ENCODE data around the gene DTNBP1.

DTNBP1 gene

GRCh38 chr6:15598273-15598798 lies 64.5 kb downstream of the DTNBP1 start:
- Histone ChIP-seq H3K9ac (ENCODE audit: low read depth, low read length) (no peak overlapping the region), H3K36me3 (ENCODE audit: control insufficient read depth, insufficient read depth, low read length) (no peaks in the 10 kb centered on the region), H3K9me3 (ENCODE audit: control insufficient read depth, insufficient read depth, low read length) (no peaks in the 10 kb centered on the region), H3K4me1 (ENCODE audit: control insufficient read depth, insufficient read depth, low read length) (no peaks in the 10 kb centered on the region), H3K4me3 (ENCODE audit: low read depth, low read length) (no peak overlapping the region), H3K27me3 (ENCODE audit: control insufficient read depth, insufficient read depth, low read length) (no peaks in the 10 kb centered on the region)

GRCh38 chr6:15596186-15596896 lies 66.5 kb downstream of the DTNBP1 start:
- H3K9ac ChIP-seq (ENCODE audit: low read depth, low read length) = no peak overlapping the region
- no peaks in the 10 kb centered on the region for H3K27me3 ChIP-seq (ENCODE audit: control insufficient read depth, insufficient read depth, low read length)
- H3K36me3 ChIP-seq (ENCODE audit: control insufficient read depth, insufficient read depth, low read length) = no peaks in the 10 kb centered on the region
- H3K4me1 ChIP-seq (ENCODE audit: control insufficient read depth, insufficient read depth, low read length) = no peaks in the 10 kb centered on the region
- H3K9me3 ChIP-seq (ENCODE audit: control insufficient read depth, insufficient read depth, low read length) = no peaks in the 10 kb centered on the region
- H3K4me3 ChIP-seq (ENCODE audit: low read depth, low read length) = no peak overlapping the region

- Histone ChIP-seq H3K27me3 (ENCODE audit: control insufficient read depth, insufficient read depth, low read length) (no peaks in the 10 kb centered on the region), H3K36me3 (ENCODE audit: control insufficient read depth, insufficient read depth, low read length) (no peaks in the 10 kb centered on the region), H3K4me3 (ENCODE audit: low read depth, low read length) (no peak overlapping the region), H3K9me3 (ENCODE audit: control insufficient read depth, insufficient read depth, low read length) (no peaks in the 10 kb centered on the region), H3K9ac (ENCODE audit: low read depth, low read length) (no peak overlapping the region), H3K4me1 (ENCODE audit: control insufficient read depth, insufficient read depth, low read length) (no peaks in the 10 kb centered on the region)
Measured at GRCh38 chr6:15595461-15596173, 67.2 kb downstream of the DTNBP1 start.

- Histone ChIP-seq H3K4me3 (ENCODE audit: low read depth, low read length) (no peak overlapping the region), H3K9ac (ENCODE audit: low read depth, low read length) (no peak overlapping the region), H3K9me3 (ENCODE audit: control insufficient read depth, insufficient read depth, low read length) (no peaks in the 10 kb centered on the region), H3K4me1 (ENCODE audit: control insufficient read depth, insufficient read depth, low read length) (no peaks in the 10 kb centered on the region), H3K27me3 (ENCODE audit: control insufficient read depth, insufficient read depth, low read length) (no peaks in the 10 kb centered on the region), H3K36me3 (ENCODE audit: control insufficient read depth, insufficient read depth, low read length) (no peaks in the 10 kb centered on the region)
Measured at GRCh38 chr6:15594512-15595259, 68.1 kb downstream of the DTNBP1 start.

GRCh38 chr6:15593798-15594197 lies 69.0 kb downstream of the DTNBP1 start:
- Histone ChIP-seq H3K9ac (ENCODE audit: low read depth, low read length) (no peak overlapping the region), H3K27me3 (ENCODE audit: control insufficient read depth, insufficient read depth, low read length) (no peaks in the 10 kb centered on the region), H3K36me3 (ENCODE audit: control insufficient read depth, insufficient read depth, low read length) (no peaks in the 10 kb centered on the region), H3K4me3 (ENCODE audit: low read depth, low read length) (no peak overlapping the region), H3K9me3 (ENCODE audit: control insufficient read depth, insufficient read depth, low read length) (no peaks in the 10 kb centered on the region), H3K4me1 (ENCODE audit: control insufficient read depth, insufficient read depth, low read length) (no peaks in the 10 kb centered on the region)

- H3K9me3 ChIP-seq (ENCODE audit: control insufficient read depth, insufficient read depth, low read length) = no peaks in the 10 kb centered on the region
- no peaks in the 10 kb centered on the region for H3K36me3 ChIP-seq (ENCODE audit: control insufficient read depth, insufficient read depth, low read length)
- H3K27me3 ChIP-seq (ENCODE audit: control insufficient read depth, insufficient read depth, low read length) = no peaks in the 10 kb centered on the region
- H3K4me3 ChIP-seq (ENCODE audit: low read depth, low read length) = no peak overlapping the region
- H3K4me1 ChIP-seq (ENCODE audit: control insufficient read depth, insufficient read depth, low read length) = no peaks in the 10 kb centered on the region
- H3K9ac ChIP-seq (ENCODE audit: low read depth, low read length) = no peak overlapping the region
Measured at GRCh38 chr6:15592610-15593009, 70.2 kb downstream of the DTNBP1 start.

- Histone ChIP-seq H3K27me3 (ENCODE audit: control insufficient read depth, insufficient read depth, low read length) (no peaks in the 10 kb centered on the region), H3K9ac (ENCODE audit: low read depth, low read length) (no peak overlapping the region), H3K9me3 (ENCODE audit: control insufficient read depth, insufficient read depth, low read length) (no peaks in the 10 kb centered on the region), H3K4me3 (ENCODE audit: low read depth, low read length) (no peak overlapping the region), H3K36me3 (ENCODE audit: control insufficient read depth, insufficient read depth, low read length) (no peaks in the 10 kb centered on the region), H3K4me1 (ENCODE audit: control insufficient read depth, insufficient read depth, low read length) (peaks cover 3% of the 10 kb centered on the region)
Measured at GRCh38 chr6:15588971-15589634, 73.7 kb downstream of the DTNBP1 start.

- no peak overlapping the region for H3K9ac ChIP-seq (ENCODE audit: low read depth, low read length)
- H3K27me3 ChIP-seq (ENCODE audit: control insufficient read depth, insufficient read depth, low read length) = no peaks in the 10 kb centered on the region
- H3K4me1 ChIP-seq (ENCODE audit: control insufficient read depth, insufficient read depth, low read length) = peaks cover 3% of the 10 kb centered on the region
- no peak overlapping the region for H3K4me3 ChIP-seq (ENCODE audit: low read depth, low read length)
- no peaks in the 10 kb centered on the region for H3K36me3 ChIP-seq (ENCODE audit: control insufficient read depth, insufficient read depth, low read length)
- no peaks in the 10 kb centered on the region for H3K9me3 ChIP-seq (ENCODE audit: control insufficient read depth, insufficient read depth, low read length)
Measured at GRCh38 chr6:15586503-15586902, 76.3 kb downstream of the DTNBP1 start.

- Histone ChIP-seq H3K27me3 (ENCODE audit: control insufficient read depth, insufficient read depth, low read length) (no peaks in the 10 kb centered on the region), H3K4me3 (ENCODE audit: low read depth, low read length) (no peak overlapping the region), H3K4me1 (ENCODE audit: control insufficient read depth, insufficient read depth, low read length) (peaks cover 3% of the 10 kb centered on the region), H3K9me3 (ENCODE audit: control insufficient read depth, insufficient read depth, low read length) (no peaks in the 10 kb centered on the region), H3K36me3 (ENCODE audit: control insufficient read depth, insufficient read depth, low read length) (no peaks in the 10 kb centered on the region), H3K9ac (ENCODE audit: low read depth, low read length) (no peak overlapping the region)
Measured at GRCh38 chr6:15585760-15586214, 77.0 kb downstream of the DTNBP1 start.

- H3K36me3 ChIP-seq (ENCODE audit: control insufficient read depth, insufficient read depth, low read length) = no peaks in the 10 kb centered on the region
- H3K9ac ChIP-seq (ENCODE audit: low read depth, low read length) = no peak overlapping the region
- no peak overlapping the region for H3K4me3 ChIP-seq (ENCODE audit: low read depth, low read length)
- peaks cover 6% of the 10 kb centered on the region for H3K4me1 ChIP-seq (ENCODE audit: control insufficient read depth, insufficient read depth, low read length)
- no peaks in the 10 kb centered on the region for H3K27me3 ChIP-seq (ENCODE audit: control insufficient read depth, insufficient read depth, low read length)
- H3K9me3 ChIP-seq (ENCODE audit: control insufficient read depth, insufficient read depth, low read length) = no peaks in the 10 kb centered on the region
Measured at GRCh38 chr6:15582499-15582898, 80.3 kb downstream of the DTNBP1 start.

- H3K9ac ChIP-seq (ENCODE audit: low read depth, low read length) = no peak overlapping the region
- peaks cover 11% of the 10 kb centered on the region for H3K4me1 ChIP-seq (ENCODE audit: control insufficient read depth, insufficient read depth, low read length)
- no peak overlapping the region for H3K4me3 ChIP-seq (ENCODE audit: low read depth, low read length)
- no peaks in the 10 kb centered on the region for H3K9me3 ChIP-seq (ENCODE audit: control insufficient read depth, insufficient read depth, low read length)
- no peaks in the 10 kb centered on the region for H3K27me3 ChIP-seq (ENCODE audit: control insufficient read depth, insufficient read depth, low read length)
- H3K36me3 ChIP-seq (ENCODE audit: control insufficient read depth, insufficient read depth, low read length) = no peaks in the 10 kb centered on the region
Measured at GRCh38 chr6:15581751-15582150, 81.1 kb downstream of the DTNBP1 start.
